ENCODE results near the gene SUCO. TPM values are rescaled to one million over a fixed set of nuclear protein-coding genes. Genes with fewer than 3 reads are reported as not detected.

The SUCO gene
- total RNA-seq, 1 donor from 2014 or later = 35.2 TPM

- DNase-seq (ENCODE audit: low spot score) = no peak
Observed at GRCh38 chr1:172640111-172640510, 107.2 kb downstream of the SUCO start.

DNA sequence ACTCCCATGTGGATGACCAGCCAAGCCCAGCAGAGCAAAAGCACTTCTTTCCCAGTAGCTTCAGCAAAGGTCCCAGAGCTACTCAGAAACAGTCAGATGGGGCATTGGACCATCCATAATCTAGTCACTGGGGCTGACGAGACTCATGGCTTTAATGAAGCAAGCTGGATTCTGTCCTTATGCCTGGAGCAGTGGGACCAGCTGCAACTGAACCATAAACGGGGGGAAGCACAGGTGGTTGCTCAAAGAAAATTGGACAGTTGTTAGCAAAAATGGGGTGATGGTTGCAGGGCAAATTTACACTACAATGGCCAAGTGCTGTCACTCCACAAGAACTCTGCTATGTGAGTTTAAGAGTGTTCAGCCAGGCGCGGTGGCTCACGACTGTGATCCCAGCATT is 108.5 kb downstream of the SUCO start:
- no peak for DNase-seq (ENCODE audit: low spot score)
- H3K27me3 Mint-ChIP-seq (ENCODE audit: low read depth) = no peaks in the 10 kb centered on the region
- H3K27ac Mint-ChIP-seq (ENCODE audit: unreplicated experiment) = no peak overlapping the region
- peaks cover 8% of the 10 kb centered on the region for H3K9me3 Mint-ChIP-seq (ENCODE audit: low read depth)
- peaks cover 4% of the 10 kb centered on the region for H3K36me3 Mint-ChIP-seq (ENCODE audit: low read depth)
- H3K4me3 Mint-ChIP-seq (ENCODE audit: unreplicated experiment) = no peak overlapping the region
- no peak for TF ChIP-seq CTCF (IDR thresholded peaks at IDR 0.05)
- peaks cover 30% of the 10 kb centered on the region for H3K4me1 Mint-ChIP-seq (ENCODE audit: low read depth)

More at GRCh38 chr1:172640111-172640510, 107.2 kb downstream of the SUCO start:
- H3K27ac Mint-ChIP-seq (ENCODE audit: unreplicated experiment) = no peak overlapping the region
- no peaks in the 10 kb centered on the region for H3K27me3 Mint-ChIP-seq (ENCODE audit: low read depth)
- no peak overlapping the region for H3K4me3 Mint-ChIP-seq (ENCODE audit: unreplicated experiment)
- H3K4me1 Mint-ChIP-seq (ENCODE audit: low read depth) = peaks cover 30% of the 10 kb centered on the region
- peaks cover 4% of the 10 kb centered on the region for H3K36me3 Mint-ChIP-seq (ENCODE audit: low read depth)
- no peak for TF ChIP-seq CTCF (IDR thresholded peaks at IDR 0.05)
- peaks cover 8% of the 10 kb centered on the region for H3K9me3 Mint-ChIP-seq (ENCODE audit: low read depth)

- DNase-seq (ENCODE audit: low spot score) = no peak
Observed at GRCh38 chr1:172642970-172643369, 110.0 kb downstream of the SUCO start.

GRCh38 chr1:172646653-172647052 is 113.7 kb downstream of the SUCO start:
- Mint-ChIP-seq H3K27ac (ENCODE audit: unreplicated experiment) (no peak overlapping the region), H3K4me1 (ENCODE audit: low read depth) (peaks cover 4% of the 10 kb centered on the region), H3K36me3 (ENCODE audit: low read depth) (no peaks in the 10 kb centered on the region), H3K9me3 (ENCODE audit: low read depth) (no peaks in the 10 kb centered on the region), H3K4me3 (ENCODE audit: unreplicated experiment) (no peak overlapping the region), H3K27me3 (ENCODE audit: low read depth) (no peaks in the 10 kb centered on the region)
- no peak for TF ChIP-seq CTCF (IDR thresholded peaks at IDR 0.05)
- no peak for DNase-seq (ENCODE audit: low spot score)

More at GRCh38 chr1:172642970-172643369, 110.0 kb downstream of the SUCO start:
- no peak for TF ChIP-seq CTCF (IDR thresholded peaks at IDR 0.05)
- Mint-ChIP-seq H3K27me3 (ENCODE audit: low read depth) (no peaks in the 10 kb centered on the region), H3K4me1 (ENCODE audit: low read depth) (peaks cover 24% of the 10 kb centered on the region), H3K27ac (ENCODE audit: unreplicated experiment) (no peak overlapping the region), H3K9me3 (ENCODE audit: low read depth) (no peaks in the 10 kb centered on the region), H3K4me3 (ENCODE audit: unreplicated experiment) (no peak overlapping the region), H3K36me3 (ENCODE audit: low read depth) (no peaks in the 10 kb centered on the region)

DNA sequence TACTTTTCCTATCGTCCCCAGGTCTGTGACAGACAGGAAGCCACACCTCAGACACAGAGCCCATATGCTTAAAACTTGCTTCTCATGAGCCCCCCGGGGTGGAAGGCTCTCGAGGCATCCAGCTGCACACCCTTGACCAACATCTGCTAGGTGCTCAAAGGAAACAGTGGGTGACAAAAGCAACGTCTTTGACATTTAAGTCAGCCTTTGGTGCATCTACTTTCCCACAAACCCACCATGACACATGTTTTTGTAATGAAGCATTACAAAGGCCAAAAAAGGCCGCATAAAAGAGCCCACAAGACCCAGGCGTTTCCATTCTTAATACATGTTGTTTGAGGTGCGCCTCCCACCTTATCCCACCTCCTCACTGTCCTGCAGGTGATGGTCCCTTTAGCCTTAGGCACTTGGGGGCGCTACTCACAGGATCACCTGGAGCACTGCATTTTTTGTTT is 114.2 kb downstream of the SUCO start:
- Mint-ChIP-seq H3K36me3 (ENCODE audit: low read depth) (no peaks in the 10 kb centered on the region), H3K27me3 (ENCODE audit: low read depth) (no peaks in the 10 kb centered on the region), H3K9me3 (ENCODE audit: low read depth) (no peaks in the 10 kb centered on the region), H3K27ac (ENCODE audit: unreplicated experiment) (no peak overlapping the region), H3K4me1 (ENCODE audit: low read depth) (peaks cover 4% of the 10 kb centered on the region), H3K4me3 (ENCODE audit: unreplicated experiment) (no peak overlapping the region)
- no peak for TF ChIP-seq CTCF (IDR thresholded peaks at IDR 0.05)
- no peak for DNase-seq (ENCODE audit: low spot score)

Data from chondrocyte (in vitro differentiated cells).